ENCODE data around the gene SORCS2.

SORCS2 gene

GRCh38 chr4:7328162-7328912 is 136.0 kb downstream of the SORCS2 start:
- DNase-seq (ENCODE audit: low spot score): no peak
- Histone ChIP-seq H3K27ac (no peak overlapping the region), H3K4me3 (no peak overlapping the region)
- TF ChIP-seq CTCF (IDR thresholded peaks at IDR 0.05): no peak

- DNase-seq (ENCODE audit: low spot score): no peak
- no peak overlapping the region for H3K4me3 ChIP-seq
- no peak for TF ChIP-seq CTCF (IDR thresholded peaks at IDR 0.05)
- peak overlapping the region in 1 of 2 donors; percentile 7 for H3K27ac ChIP-seq
These were observed 136.7 kb downstream of the SORCS2 start for GRCh38 chr4:7328913-7329638.

DNA sequence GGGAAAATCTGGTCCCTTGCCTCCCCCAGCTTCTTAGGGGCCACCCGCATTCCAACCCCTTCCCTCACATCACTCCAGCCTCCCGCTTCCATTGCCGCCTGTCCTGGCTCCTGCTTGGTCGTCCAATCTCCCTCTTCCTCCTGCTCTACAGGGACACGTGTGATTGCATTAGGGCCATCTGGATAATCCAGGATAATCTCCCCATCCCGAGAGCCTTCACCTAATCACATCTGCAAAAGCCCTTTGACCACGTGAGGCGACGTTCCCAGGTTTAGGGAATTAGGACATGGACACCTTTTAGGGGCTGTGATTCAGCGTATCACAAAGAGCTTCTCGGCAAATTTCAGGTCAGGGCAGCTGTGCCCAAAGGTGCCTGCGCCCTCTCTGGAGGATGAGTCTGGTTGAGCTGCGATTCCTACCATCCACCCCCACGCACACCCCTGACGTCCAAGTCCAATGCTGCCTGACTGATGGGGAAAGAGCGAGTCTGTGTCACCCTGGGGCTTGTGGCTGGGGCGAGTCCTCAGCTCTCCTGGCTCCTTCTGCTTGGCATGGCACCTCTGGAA is 137.8 kb downstream of the SORCS2 start:
- Histone ChIP-seq H3K4me3 (no peak overlapping the region), H3K27ac (no peak overlapping the region)
- TF ChIP-seq CTCF (IDR thresholded peaks at IDR 0.05): no peak
- no peak for DNase-seq (ENCODE audit: low spot score)

GRCh38 chr4:7330811-7331681 is 138.7 kb downstream of the SORCS2 start:
- H3K4me3 ChIP-seq: no peak overlapping the region
- no peak for DNase-seq (ENCODE audit: low spot score)
- no peak overlapping the region for H3K27ac ChIP-seq
- no peak for TF ChIP-seq CTCF (IDR thresholded peaks at IDR 0.05)

- no peak for TF ChIP-seq CTCF (IDR thresholded peaks at IDR 0.05)
- Histone ChIP-seq H3K27ac (no peak overlapping the region), H3K4me3 (no peak overlapping the region)
- DNase-seq (ENCODE audit: low spot score): no peak
These were observed 139.3 kb downstream of the SORCS2 start for GRCh38 chr4:7331682-7332000.

DNA sequence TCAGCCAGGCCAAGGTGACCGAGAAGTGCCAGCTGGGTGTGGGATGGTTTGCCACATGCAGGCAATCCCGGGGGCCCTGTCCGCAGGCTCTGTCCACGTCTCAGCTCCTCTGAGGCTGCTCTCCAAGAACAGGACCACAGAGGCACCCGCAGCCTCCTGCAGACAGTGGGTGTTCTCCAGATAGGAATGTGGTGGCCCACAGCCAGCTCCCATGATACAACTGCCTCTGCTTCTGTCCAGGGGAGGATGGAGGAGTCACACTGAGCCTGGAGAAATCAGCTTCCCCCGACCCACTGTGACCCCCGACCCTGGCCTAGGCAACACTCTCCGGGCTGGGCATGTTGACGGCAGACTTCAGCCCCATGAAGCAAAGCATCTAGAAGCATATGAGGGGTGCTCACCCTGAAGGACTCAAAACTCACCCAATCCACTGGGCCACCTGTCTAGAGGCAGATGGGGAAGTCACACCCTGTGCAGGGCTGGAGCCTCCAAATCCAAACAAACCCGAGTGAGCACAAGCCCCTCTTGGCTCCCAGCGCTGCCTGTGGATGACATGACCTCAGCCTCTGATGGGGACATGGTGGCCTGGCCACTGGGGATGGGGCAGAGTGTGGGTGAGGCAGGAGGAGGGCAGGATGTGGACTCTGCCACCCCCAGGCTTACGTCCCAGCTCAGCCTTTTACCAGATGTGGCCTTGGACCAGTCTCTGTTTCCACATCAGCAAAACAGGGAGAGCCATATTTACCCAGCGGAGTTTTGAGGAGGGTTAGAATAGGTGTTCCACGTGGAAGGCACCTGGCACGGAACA is 140.1 kb downstream of the SORCS2 start:
- no peak for TF ChIP-seq CTCF (IDR thresholded peaks at IDR 0.05)
- Histone ChIP-seq H3K27ac (no peak overlapping the region), H3K4me3 (no peak overlapping the region)
- DNase-seq (ENCODE audit: low spot score): no peak
